Measurements from ENCODE around the gene CCDC12.

The CCDC12 gene

DNA sequence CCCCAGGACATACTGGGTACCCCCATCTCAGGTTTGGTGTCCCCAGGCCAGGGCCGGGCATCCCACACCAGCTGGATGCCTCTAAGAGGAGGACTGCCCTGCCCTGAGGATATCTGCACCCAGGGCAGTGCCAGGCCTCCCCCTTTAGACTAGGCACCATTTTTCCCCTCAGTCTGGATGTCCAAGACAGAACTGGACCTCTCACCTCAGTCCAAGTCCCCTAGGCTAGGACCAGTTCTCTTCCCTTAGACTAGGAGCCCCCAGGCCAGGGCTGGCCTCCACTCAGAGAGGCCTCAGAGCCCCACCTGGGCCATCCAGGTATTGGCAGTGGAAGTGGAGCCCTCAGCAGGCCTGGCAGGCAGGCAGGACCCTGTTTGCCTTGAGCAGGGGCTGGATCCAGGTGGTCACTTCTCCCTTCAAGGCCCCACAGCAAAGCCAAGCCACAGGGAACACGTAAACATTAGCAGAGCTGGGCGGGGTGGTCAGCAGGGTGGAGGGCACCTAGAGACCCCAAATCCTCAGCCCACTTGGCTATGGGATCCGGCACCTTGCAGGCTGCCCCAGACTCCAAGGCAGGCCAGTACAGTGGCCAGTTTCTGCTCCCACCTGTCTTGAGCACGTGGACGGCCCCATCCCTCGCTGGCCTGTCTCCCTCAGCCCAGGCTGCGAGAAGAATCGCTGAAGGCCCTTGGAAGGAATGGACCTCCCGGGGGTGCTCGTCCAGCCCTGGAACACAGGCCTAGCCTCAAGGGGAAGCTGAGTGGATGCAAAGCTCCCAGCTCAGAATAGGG, 70.7 kb downstream of the CCDC12 start:
- no peak for TF ChIP-seq BACH2 (CRISPR knock-in tag; IDR thresholded peaks at IDR 0.05; ENCODE audit: borderline replicate concordance)
- TF ChIP-seq, protein P1, sequence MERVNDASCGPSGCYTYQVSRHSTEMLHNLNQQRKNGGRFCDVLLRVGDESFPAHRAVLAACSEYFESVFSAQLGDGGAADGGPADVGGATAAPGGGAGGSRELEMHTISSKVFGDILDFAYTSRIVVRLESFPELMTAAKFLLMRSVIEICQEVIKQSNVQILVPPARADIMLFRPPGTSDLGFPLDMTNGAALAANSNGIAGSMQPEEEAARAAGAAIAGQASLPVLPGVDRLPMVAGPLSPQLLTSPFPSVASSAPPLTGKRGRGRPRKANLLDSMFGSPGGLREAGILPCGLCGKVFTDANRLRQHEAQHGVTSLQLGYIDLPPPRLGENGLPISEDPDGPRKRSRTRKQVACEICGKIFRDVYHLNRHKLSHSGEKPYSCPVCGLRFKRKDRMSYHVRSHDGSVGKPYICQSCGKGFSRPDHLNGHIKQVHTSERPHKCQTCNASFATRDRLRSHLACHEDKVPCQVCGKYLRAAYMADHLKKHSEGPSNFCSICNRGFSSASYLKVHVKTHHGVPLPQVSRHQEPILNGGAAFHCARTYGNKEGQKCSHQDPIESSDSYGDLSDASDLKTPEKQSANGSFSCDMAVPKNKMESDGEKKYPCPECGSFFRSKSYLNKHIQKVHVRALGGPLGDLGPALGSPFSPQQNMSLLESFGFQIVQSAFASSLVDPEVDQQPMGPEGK (CRISPR knock-in tag; IDR thresholded peaks at IDR 0.05; ENCODE audit: borderline replicate concordance) = no peak
- TF ChIP-seq, protein P2, sequence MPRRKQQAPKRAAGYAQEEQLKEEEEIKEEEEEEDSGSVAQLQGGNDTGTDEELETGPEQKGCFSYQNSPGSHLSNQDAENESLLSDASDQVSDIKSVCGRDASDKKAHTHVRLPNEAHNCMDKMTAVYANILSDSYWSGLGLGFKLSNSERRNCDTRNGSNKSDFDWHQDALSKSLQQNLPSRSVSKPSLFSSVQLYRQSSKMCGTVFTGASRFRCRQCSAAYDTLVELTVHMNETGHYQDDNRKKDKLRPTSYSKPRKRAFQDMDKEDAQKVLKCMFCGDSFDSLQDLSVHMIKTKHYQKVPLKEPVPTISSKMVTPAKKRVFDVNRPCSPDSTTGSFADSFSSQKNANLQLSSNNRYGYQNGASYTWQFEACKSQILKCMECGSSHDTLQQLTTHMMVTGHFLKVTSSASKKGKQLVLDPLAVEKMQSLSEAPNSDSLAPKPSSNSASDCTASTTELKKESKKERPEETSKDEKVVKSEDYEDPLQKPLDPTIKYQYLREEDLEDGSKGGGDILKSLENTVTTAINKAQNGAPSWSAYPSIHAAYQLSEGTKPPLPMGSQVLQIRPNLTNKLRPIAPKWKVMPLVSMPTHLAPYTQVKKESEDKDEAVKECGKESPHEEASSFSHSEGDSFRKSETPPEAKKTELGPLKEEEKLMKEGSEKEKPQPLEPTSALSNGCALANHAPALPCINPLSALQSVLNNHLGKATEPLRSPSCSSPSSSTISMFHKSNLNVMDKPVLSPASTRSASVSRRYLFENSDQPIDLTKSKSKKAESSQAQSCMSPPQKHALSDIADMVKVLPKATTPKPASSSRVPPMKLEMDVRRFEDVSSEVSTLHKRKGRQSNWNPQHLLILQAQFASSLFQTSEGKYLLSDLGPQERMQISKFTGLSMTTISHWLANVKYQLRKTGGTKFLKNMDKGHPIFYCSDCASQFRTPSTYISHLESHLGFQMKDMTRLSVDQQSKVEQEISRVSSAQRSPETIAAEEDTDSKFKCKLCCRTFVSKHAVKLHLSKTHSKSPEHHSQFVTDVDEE (CRISPR knock-in tag; IDR thresholded peaks at IDR 0.05) = no peak
- TF ChIP-seq TOX (CRISPR knock-in tag; IDR thresholded peaks at IDR 0.05; ENCODE audit: borderline replicate concordance) = no peak
- TF ChIP-seq, protein P3, sequence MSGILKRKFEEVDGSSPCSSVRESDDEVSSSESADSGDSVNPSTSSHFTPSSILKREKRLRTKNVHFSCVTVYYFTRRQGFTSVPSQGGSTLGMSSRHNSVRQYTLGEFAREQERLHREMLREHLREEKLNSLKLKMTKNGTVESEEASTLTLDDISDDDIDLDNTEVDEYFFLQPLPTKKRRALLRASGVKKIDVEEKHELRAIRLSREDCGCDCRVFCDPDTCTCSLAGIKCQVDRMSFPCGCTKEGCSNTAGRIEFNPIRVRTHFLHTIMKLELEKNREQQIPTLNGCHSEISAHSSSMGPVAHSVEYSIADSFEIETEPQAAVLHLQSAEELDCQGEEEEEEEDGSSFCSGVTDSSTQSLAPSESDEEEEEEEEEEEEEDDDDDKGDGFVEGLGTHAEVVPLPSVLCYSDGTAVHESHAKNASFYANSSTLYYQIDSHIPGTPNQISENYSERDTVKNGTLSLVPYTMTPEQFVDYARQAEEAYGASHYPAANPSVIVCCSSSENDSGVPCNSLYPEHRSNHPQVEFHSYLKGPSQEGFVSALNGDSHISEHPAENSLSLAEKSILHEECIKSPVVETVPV (CRISPR knock-in tag; IDR thresholded peaks at IDR 0.05) = no peak
- no peak for ATAC-seq

DNA sequence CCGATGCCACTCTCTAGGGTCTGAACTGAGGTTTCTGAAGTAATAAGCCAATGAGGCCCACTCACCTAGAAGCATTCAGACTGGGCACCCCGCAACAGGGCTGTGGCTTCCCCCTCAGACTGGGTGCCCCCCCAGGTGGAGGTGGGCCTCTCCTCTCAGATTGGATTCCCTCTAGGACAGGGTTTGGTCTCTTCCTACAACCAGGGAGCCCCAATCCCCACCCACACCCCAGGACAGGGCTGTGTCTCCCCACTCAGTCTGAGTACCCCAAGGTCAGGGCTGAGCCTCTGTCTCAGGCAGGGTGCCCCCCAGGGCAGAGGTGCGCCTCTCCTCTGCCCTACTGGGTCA, 71.4 kb downstream of the CCDC12 start:
- ATAC-seq = no peak
- TF ChIP-seq, protein P1 (CRISPR knock-in tag; IDR thresholded peaks at IDR 0.05; ENCODE audit: borderline replicate concordance) = no peak
- TF ChIP-seq ESRRG (CRISPR knock-in tag; IDR thresholded peaks at IDR 0.05) (no peak), ARNTL (CRISPR knock-in tag; IDR thresholded peaks at IDR 0.05; ENCODE audit: borderline replicate concordance, low read depth) (no peak), ZNF8 (CRISPR knock-in tag; IDR thresholded peaks at IDR 0.05) (no peak), ZNF70 (CRISPR knock-in tag; IDR thresholded peaks at IDR 0.05) (no peak), GLIS3 (CRISPR knock-in tag; IDR thresholded peaks at IDR 0.05) (no peak)
- TF ChIP-seq, protein P4, sequence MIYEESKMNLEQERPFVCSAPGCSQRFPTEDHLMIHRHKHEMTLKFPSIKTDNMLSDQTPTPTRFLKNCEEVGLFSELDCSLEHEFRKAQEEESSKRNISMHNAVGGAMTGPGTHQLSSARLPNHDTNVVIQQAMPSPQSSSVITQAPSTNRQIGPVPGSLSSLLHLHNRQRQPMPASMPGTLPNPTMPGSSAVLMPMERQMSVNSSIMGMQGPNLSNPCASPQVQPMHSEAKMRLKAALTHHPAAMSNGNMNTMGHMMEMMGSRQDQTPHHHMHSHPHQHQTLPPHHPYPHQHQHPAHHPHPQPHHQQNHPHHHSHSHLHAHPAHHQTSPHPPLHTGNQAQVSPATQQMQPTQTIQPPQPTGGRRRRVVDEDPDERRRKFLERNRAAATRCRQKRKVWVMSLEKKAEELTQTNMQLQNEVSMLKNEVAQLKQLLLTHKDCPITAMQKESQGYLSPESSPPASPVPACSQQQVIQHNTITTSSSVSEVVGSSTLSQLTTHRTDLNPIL (CRISPR knock-in tag; IDR thresholded peaks at IDR 0.05; ENCODE audit: low read depth) = no peak

DNA sequence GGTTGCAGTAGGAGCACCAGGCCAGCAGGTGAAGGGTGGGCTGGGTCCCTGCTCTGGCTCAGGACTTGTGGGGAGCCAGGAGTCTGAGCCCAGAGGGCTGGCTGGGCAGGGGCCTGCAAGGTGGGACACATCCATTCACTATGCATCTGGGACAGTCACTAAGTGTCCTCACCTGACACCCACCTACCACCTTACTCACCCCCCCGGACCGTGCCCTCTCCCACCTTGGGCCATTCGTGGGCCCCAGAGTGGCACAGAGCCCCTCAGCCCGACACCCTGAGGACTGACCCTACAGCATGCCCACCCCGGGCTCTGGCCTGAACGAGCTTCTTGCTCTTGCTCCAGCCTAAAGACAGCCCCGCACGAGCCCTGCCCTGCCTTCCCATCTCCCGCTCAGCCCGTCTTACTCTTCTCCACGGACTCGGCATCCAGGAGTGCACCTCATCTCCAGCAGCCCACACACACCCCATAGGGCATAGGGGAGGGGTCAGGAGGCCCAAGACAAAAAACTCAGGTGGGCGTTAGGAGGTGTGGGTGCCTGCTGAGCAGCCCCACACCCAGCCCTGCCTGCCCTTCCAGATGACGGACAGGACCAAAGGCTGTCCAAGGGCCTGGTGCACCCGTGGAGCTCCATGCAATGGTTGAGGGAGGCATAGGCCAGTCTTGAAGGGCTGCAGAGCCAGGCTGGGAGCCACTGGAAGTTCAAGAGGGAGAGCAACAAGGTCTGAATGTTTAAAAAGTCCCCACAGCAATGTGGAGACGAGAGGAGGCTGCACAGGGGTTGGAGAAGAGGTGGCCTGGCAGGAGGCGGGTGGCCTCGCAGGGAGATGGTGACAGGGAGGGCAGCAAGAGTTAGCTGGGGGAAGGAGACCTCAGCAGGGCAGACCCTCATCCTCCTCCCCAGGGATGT, 72.0 kb downstream of the CCDC12 start:
- TF ChIP-seq, protein P1 (CRISPR knock-in tag; IDR thresholded peaks at IDR 0.05; ENCODE audit: borderline replicate concordance) = no peak
- ATAC-seq = no peak

All from SK-N-SH treated with all-trans-retinoic acid at 6 μM for 48 hours (cell line).